ENCODE measurements around the gene GNA12.

DNA sequence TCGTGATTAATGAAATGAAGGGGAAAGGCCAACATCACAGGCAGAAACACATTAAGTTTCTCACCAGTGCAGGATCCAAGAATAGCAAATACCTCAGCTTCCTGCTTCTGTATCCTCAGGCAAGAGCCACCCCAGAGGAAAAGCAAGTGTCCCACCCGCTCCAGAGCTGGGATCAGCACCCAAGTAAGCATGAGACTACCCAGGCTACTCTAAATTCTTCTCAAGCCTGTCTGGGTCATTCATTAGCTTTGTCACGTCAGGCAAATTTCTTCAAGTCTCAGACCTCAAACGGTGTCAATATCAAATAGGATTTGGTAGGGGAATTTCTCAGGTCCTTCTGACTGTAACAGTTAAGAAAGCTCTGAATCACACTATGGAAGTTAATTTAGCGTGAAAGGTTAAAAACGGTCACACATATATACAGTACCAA is 59.0 kb downstream of the GNA12 start:
- TF ChIP-seq POLR2AphosphoS5 (IDR thresholded peaks at IDR 0.05; ENCODE audit: low read depth, low read length) (no peak), POLR2A (IDR thresholded peaks at IDR 0.05; ENCODE audit: low read depth, low read length) (no peak), POU2F2 (IDR thresholded peaks at IDR 0.05; ENCODE audit: low read depth, low read length) (no peak), TAF1 (IDR thresholded peaks at IDR 0.05; ENCODE audit: low read depth, low read length) (no peak), PAX5 (IDR thresholded peaks at IDR 0.05; ENCODE audit: insufficient read depth, low read length, severe bottlenecking) (peak; percentile 48)

Measured in GM12891 (cell line).